CD4-positive, alpha-beta T cell treated with Interleukin-6 for 4 hours (primary cell): ENCODE results near the gene CARD10.
"Not testable (repeated sequence)": the region's sequence is repeated elsewhere in the genome, so short reads cannot be mapped to it uniquely, and the experiment has no call there.

Source experiments
- DNase-seq: peaks from one replicate; pipeline ENCODE4 v3.0.0-alpha.2; 2020; ENCODE audit warnings: mixed read lengths

The CARD10 gene

GRCh38 chr22:37556710-37557109 is 37.5 kb upstream of the CARD10 start:
- no peak for DNase-seq

GRCh38 chr22:37555029-37555428 is 35.8 kb upstream of the CARD10 start:
- DNase-seq: no peak

GRCh38 chr22:37553725-37554124 is 34.5 kb upstream of the CARD10 start:
- no peak for DNase-seq

GRCh38 chr22:37552524-37553163 is 33.4 kb upstream of the CARD10 start:
- no peak for DNase-seq

- no peak for DNase-seq
Observed at GRCh38 chr22:37551981-37552380, 32.8 kb upstream of the CARD10 start.

GRCh38 chr22:37550921-37551320 is 31.7 kb upstream of the CARD10 start:
- not testable (repeated sequence) for DNase-seq

- no peak for DNase-seq
Observed at GRCh38 chr22:37549704-37550059, 30.5 kb upstream of the CARD10 start.

GRCh38 chr22:37547251-37547741 is 28.1 kb upstream of the CARD10 start:
- DNase-seq: no peak

- DNase-seq: no peak
Observed at GRCh38 chr22:37546437-37547250, 27.4 kb upstream of the CARD10 start.

GRCh38 chr22:37545703-37546436 is 26.7 kb upstream of the CARD10 start:
- no peak for DNase-seq

- DNase-seq: peak; percentile 65
Observed at GRCh38 chr22:37544955-37545702, 25.9 kb upstream of the CARD10 start.

- no peak for DNase-seq
Observed at GRCh38 chr22:37542959-37543358, 23.7 kb upstream of the CARD10 start.

GRCh38 chr22:37542416-37542815 is 23.2 kb upstream of the CARD10 start:
- DNase-seq: not testable (repeated sequence)

GRCh38 chr22:37539790-37540189 is 20.6 kb upstream of the CARD10 start:
- not testable (repeated sequence) for DNase-seq

GRCh38 chr22:37538590-37539357 is 19.6 kb upstream of the CARD10 start:
- peak; percentile 95 for DNase-seq

- no peak for DNase-seq
Observed at GRCh38 chr22:37535159-37535558, 15.9 kb upstream of the CARD10 start.

- DNase-seq: no peak
Observed at GRCh38 chr22:37534445-37534844, 15.2 kb upstream of the CARD10 start.

GRCh38 chr22:37533995-37534394 is 14.8 kb upstream of the CARD10 start:
- DNase-seq: no peak

- peak; percentile 13 for DNase-seq
Observed at GRCh38 chr22:37529652-37530345, 10.6 kb upstream of the CARD10 start.

- DNase-seq: not testable (repeated sequence)
Observed at GRCh38 chr22:37527952-37528351, 8.7 kb upstream of the CARD10 start.

- not testable (repeated sequence) for DNase-seq
Observed at GRCh38 chr22:37527081-37527752, 8.0 kb upstream of the CARD10 start.
